NCI-H2196 (cell line): ENCODE results near the gene M1AP.
"Not testable (repeated sequence)": the region's sequence is repeated elsewhere in the genome, so short reads cannot be mapped to it uniquely, and the experiment has no call there.

Experiments used
- DNase-seq: peaks from one replicate; lab custom pipeline; 2025; ENCODE audit not compliant: unreplicated experiment; lab: John Stamatoyannopoulos, UW

M1AP gene

GRCh38 chr2:74566754-74567085 lies 81.4 kb downstream of the M1AP start:
- no peak for DNase-seq

- no peak for DNase-seq
Measured at GRCh38 chr2:74566076-74566753, 81.9 kb downstream of the M1AP start.

GRCh38 chr2:74564222-74564621 lies 83.9 kb downstream of the M1AP start:
- no peak for DNase-seq

- DNase-seq = no peak
Measured at GRCh38 chr2:74562126-74562775, 85.9 kb downstream of the M1AP start.

GRCh38 chr2:74561022-74561421 lies 87.1 kb downstream of the M1AP start:
- not testable (repeated sequence) for DNase-seq

- DNase-seq = no peak
Measured at GRCh38 chr2:74560591-74560990, 87.5 kb downstream of the M1AP start.

GRCh38 chr2:74559912-74560311 lies 88.2 kb downstream of the M1AP start:
- DNase-seq = no peak

GRCh38 chr2:74558284-74559230 lies 89.6 kb downstream of the M1AP start:
- peak; percentile 3 for DNase-seq

GRCh38 chr2:74556831-74557370 lies 91.2 kb downstream of the M1AP start:
- DNase-seq = no peak

GRCh38 chr2:74556159-74556558 lies 92.0 kb downstream of the M1AP start:
- DNase-seq = no peak

- no peak for DNase-seq
Measured at GRCh38 chr2:74555610-74556103, 92.5 kb downstream of the M1AP start.

- no peak for DNase-seq
Measured at GRCh38 chr2:74554820-74555531, 93.2 kb downstream of the M1AP start.

- DNase-seq = peak; percentile 52
Measured at GRCh38 chr2:74553892-74554819, 94.0 kb downstream of the M1AP start, which contains the start of the genes DOK1 and LOXL3. Gene DOK1, plus strand, starts transcription at chr2:74554720. Its CDS starts 35 bp downstream, at chr2:74554755. Gene LOXL3, minus strand, starts transcription at chr2:74553942. Its CDS starts 1,308 bp downstream, at chr2:74552634.

- peak; percentile 22 for DNase-seq
Measured at GRCh38 chr2:74552914-74553811, 95.0 kb downstream of the M1AP start.

- DNase-seq = no peak
Measured at GRCh38 chr2:74551942-74552913, 95.9 kb downstream of the M1AP start.

- no peak for DNase-seq
Measured at GRCh38 chr2:74551530-74551929, 96.6 kb downstream of the M1AP start.

- DNase-seq = no peak
Measured at GRCh38 chr2:74550231-74550630, 97.9 kb downstream of the M1AP start.
